T-helper 9 cell (primary cell): ENCODE results near the gene LRP11.
"Not testable (repeated sequence)": the region's sequence is repeated elsewhere in the genome, so short reads cannot be mapped to it uniquely, and the experiment has no call there.

Experiments used
- DNase-seq: peaks from one replicate; pipeline ENCODE4 v3.0.0-alpha.2; 2020
- total RNA-seq, 2 donors: gene quantifications; one replicate each; lab custom pipeline; 2026; lab: John Stamatoyannopoulos, UW

Gene LRP11, protein sequence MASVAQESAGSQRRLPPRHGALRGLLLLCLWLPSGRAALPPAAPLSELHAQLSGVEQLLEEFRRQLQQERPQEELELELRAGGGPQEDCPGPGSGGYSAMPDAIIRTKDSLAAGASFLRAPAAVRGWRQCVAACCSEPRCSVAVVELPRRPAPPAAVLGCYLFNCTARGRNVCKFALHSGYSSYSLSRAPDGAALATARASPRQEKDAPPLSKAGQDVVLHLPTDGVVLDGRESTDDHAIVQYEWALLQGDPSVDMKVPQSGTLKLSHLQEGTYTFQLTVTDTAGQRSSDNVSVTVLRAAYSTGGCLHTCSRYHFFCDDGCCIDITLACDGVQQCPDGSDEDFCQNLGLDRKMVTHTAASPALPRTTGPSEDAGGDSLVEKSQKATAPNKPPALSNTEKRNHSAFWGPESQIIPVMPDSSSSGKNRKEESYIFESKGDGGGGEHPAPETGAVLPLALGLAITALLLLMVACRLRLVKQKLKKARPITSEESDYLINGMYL
- total RNA-seq: 0.63 to 1.4 reads per million in 2 donors

DNA sequence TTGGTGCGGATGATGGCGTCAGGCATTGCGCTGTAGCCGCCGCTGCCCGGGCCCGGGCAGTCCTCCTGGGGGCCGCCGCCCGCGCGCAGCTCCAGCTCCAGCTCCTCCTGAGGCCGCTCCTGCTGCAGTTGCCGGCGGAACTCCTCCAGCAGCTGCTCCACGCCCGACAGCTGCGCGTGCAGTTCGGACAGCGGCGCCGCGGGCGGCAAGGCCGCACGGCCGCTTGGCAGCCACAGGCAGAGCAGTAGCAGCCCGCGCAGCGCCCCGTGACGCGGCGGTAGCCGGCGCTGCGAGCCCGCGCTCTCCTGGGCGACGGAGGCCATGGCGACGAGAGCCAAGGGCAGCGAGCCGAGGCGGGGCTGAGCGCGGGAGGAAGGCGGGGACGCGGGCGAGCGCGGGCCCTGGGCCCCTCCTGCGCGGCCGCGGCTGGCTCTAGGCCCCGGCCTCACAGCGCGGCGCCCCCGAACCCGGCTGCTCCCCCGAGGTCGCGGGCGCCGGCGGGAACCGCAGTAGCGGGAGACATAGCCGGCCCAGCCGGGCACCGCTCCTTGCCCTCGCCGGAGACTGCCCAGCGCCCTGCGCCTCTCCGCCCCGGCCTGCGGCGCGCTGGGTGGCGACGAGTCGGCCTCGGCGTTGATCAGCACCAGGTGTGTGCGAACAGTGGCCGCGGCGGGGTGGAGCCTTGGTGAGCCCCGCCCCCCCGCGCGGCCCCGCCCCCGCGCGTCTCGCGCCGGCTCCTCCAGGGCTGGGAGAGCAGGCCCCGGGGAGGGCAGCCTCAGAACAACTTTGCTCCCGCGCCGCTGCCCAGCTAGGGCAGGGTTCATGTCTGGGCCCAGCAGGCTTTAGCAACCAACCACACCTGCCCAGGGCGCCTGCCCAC, at the start of gene LRP11:
Gene LRP11 (minus strand): TSS at position 662 of the 880 bp plus-strand sequence. CDS start 339 bp downstream, at position 323.
- DNase-seq: peak; percentile 75

DNA sequence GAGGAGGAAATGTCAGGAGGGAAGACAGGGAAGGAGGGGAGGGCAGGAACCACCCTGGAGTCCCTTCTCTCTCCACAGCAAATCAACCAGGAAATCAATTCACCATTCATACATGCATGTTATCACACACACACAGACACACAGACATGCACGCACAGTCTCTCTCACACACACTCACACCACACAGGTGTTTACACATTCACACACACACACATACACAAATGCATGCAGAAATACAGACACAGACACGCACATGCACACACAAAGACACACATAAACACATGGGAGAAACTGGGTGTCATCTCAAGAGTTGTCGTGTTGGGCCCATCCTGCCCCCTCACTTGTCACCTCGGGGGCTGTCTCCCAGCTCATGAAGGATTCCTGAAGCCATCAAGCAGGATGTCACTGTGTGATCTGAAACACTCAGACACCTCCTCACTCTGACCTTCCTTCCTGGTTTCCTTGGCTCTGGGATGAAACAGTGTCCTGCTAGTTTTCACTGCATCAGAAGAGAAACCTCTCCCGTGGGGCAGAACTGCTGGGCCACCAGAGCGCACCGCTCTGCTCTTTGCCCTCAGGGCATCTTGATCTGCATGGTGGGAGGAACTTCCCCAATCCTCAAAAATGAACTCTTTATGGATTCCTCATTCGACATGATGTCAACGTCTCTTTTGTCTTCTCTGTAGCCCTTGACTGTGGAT, 49.5 kb upstream of the LRP11 start:
- no peak for DNase-seq

DNA sequence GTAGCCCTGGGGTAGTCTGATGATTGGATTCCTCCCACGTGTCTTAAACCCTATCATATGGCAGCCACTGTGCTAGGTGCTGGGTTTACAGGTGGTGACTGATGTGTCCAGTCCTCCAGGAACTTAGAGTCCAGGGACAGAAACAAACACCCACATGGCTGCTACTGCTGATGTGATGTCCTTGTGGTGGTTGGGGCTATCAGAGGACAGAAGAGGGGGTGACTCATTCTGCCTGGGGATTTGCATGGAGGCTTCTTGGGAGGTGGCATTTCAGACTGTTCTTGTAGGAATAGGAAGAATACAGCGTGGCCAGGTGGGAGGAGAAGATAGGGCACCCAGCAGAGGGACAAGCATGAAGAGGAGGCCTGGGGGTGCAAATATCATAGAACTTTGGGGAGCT, 48.9 kb upstream of the LRP11 start:
- DNase-seq: no peak

DNA sequence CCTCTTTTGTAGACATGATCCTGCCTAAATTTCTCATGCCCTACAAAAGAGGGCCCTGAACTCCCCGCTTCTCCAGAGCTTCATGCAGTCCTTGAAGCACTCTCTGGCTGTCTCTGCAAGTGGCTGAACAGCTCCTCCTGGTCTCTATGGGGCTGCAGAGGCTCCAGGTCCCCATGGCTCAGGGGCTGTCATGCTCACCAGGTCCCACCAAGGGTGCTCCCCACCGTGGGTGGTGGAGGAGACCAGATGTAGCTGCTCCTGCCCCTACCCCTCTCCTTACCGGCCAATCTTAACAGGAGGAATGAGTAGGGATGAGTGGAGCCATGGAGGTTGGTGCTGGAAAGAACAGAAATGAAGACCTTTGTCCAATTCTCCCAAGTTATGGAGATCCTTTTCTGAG, 48.5 kb upstream of the LRP11 start:
- not testable (repeated sequence) for DNase-seq

DNA sequence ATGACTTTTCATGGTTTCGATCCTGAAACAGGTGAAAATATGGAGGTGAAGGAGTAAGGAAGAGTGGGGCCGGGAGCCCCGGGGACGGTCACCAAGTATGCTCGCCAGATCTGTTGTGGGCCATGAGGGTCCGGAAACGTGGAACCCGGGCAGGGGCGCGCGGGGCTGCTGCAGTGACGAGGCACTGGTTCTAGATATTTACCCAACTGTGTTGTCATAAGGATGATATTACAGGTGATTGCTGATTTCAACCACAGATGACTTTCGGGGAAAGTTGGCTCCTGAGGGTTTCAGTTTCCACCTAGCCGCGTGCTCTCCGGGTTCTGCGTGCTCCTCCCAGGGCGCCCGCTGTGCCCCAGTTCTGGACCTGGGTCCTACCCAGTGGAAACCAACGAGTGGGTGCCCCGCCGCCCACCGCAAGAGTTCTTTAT, 46.6 kb upstream of the LRP11 start:
- no peak for DNase-seq

DNA sequence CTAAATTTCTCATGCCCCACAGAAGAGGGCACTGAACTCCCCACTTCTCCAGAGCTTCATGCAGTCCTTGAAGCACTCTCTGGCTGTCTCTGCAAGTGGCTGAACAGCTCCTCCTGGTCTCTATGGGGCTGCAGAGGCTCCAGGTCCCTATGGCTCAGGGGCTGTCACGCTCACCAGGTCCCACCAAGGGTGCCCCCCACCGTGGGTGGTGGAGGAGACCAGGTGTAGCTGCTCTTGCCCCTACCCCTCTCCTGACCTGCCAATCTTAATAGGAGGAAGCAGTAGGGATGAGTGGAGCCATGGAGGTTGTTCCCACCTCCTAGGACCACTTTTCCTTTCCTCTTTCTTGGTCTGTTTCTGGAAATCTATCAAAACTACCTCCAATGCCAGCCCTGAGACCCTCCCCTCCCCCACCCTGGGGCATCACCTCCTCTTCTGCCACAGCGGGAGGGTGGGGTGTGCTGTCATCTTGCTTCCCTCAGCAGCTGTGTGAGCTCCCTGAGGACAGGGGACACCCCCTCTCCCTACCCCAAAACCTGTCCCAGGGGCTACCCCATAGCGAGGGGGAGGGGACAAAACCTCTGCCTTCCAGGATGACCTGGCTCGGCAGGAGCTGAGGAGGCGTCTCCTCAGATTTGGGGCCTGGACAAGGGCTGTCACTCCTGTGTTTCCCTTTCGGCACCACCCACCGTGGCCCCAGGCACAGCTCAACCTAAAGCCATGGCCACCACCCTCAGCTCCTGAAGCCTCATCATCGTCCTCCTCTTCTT, 45.7 kb upstream of the LRP11 start:
- DNase-seq: no peak

DNA sequence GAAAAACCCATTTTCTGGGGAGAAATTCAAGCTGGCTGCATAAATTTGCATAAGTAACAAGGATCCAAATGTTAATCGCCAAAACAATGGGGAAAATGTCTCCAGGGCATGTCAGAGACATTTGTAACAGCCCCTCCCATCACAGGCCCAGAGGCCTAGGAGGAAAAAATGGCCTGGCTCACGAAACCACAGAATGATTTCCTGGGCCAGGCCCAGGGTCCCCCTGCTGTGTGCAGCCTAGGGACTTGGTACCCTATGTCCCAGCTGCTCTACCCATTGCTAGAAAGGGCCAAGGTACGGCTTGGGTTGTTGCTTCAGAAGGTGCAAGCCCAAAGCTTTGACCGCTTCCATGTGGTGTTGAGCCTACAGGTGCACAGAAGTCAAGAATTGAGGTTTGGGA, 44.3 kb upstream of the LRP11 start:
- DNase-seq: not testable (repeated sequence)

DNA sequence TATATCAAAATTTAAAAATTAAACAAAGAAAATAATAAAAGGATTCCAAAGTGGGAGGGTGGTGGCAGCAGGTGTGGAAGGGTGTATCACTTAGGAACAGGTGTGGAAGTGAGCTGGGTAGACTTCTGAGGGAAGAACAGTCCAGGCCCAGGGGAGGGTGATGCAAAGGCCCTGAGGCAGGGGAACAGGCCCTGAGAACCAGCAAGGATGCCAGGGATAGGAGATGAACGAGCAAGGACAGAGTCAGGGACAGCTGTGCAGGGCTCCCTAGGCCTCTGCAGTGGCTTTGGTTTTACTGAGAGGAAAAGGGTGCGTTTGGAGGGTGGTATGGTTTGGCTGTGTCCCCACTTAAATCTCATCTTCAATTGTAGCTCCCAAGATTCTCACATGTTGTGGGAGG, 43.2 kb upstream of the LRP11 start:
- no peak for DNase-seq

DNA sequence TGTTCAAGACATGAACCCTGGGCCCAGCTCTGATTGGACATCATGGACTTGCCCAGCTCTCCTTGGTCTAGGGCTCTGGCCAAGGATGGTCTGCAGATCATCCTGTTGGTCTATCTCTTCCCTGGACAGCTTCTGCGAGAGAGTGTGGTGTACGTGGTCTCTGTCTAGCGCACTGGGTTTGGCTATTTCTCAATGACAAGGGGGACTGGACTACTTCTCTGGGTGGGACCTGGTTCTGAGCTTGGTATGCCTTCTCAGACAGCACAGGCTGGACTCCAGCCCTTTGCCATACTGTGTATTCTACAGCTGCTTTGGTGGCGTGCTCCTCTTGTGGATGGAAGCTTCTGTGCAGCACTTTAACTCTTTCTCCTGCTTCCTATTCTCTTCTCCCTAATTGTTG, 42.2 kb upstream of the LRP11 start:
- DNase-seq: no peak

DNA sequence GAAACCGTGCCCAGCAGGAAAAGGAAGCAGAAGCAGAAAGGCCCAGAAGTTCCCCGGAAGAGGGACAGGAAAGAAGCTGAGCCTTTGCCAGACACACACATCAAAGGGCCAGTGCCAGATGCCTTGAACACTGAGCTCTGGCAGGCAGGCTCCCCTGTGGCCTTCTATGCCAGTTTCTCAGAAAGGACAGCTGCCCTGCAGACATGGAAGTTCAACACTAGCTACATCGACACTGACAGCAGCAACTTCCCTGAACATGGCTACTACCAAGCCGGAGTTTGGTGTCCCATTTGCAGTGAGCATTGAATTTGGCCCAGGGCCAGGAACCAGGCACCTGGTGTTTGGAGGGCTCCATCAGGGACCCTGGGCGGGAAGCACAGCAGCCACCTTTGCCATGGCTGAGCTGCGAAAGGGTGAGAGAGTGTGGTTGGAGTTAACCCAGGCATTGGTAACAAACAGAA, 41.8 kb upstream of the LRP11 start:
- DNase-seq: no peak

DNA sequence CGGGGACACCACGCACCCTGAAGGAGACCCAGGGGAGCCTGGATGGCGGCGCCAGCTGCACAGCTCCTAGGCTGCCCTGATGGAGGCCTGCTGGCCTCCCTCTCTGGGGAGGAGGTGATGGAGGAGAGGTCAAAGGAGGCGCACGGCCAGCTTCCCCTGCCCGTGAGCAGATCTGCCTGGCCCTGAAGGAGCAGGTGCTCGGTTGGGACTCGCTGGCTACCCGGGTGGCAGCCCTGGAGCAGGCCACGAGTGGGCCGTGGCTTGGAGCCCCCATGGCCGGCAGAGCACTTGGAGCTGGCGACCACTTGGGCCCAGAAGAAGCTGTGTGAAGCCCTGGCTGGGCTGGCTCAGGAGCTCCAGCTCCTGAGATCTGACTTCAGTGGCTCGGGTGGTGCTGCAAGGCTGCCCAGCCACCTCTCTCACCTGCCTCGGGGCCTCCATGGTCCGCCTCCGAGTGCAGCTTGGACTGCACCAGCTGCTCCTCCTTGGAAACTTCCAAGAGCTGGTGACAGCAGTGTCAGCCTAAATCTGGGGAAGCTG, 41.3 kb upstream of the LRP11 start:
- no peak for DNase-seq

DNA sequence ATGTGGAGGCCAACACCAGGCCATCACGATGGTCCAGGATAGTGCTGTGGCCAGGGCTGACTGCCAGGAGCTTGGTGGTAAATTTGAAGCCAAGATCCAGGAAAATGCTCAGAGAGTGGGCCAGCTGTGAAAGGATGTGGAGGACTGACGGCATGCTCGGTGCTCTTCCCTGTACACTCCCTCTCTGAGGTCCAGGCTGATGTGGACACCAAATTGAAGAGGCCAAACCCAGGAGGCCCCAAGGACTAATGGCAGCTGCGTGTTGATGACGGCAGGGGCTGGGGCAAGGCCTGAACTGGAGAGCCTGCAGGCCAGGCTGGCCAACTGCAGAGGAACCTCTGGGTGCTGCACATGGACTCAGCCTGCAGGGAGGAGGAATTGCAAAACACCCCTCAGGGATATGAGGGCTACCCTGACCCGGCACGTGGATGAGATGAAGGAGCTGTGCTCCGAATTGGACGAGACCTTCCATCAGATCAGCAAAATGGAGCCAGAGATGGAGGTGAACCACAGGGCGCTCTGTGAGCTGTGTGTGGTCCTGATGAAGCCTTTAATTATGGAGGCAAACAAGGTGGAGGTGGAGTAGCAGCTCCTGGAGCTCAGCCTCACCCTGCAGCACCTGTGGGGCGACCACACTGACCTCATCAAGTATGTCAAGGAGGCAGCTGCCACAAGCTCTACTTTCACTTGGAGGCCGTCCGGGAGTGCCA, 40.7 kb upstream of the LRP11 start:
- no peak for DNase-seq

DNA sequence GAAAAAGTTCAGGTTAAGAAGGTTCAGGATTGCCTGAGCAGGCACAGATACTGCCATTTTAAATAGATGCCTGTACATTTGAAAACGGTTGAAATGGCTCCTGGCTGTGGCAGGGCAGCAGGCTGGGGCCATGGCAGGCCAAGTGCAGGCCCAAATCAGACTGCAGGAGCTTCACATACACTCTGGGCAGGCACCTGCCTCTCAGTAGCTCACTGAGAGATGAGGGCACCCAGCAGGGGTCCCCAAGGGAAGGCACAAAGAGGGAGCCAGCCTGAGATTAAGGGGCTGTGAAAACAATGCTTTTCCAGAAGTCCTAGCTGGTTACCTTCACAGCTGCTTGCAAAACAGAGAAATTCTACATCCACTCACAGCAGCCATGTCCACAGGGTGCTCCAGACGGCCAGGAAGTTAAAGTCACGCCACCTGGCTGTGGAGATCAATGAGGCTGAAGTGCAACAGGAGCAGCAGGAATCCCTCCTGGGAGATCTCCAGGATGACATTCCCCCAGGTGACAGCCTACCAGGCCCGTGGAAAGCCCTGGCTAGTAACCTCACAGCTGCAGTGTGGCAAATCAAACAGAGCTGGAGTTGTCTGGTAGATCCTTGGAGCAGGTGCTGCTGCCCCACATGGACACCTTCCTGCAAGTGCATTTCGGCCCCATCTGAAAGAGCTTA, 39.9 kb upstream of the LRP11 start:
- no peak for DNase-seq

DNA sequence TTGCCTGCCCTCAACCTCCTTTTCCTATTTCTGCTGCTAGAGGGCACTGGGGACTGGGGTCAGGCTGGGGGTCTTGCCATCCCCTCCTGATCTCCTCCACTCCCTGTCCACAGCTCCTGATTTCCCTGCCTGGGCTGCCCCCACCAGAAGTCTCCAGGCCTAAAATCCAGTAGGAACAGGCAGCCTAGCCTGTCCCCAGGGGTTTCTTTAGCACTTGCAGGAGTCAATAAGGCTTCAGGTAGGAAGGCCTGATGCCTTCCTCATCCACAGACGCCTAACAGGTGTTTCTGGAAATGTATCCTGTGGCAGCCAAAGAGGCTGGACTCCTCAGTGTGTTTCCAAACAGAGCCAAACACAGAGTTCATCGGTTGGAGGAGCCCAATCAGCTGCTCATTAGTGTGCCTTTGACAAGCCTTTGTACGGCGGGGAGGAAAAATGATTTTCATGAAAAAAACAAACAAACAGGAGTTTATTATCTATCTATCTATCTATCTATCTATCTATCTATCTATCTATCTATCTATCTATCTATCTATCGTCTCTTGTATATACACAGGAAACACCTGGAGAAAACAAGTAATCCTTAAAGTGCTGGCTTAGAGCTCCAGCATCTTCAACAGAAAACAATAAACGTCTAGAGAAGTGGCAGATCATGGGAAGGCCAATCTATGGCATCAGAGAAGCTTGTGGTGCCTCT, 37.4 kb upstream of the LRP11 start:
- DNase-seq: no peak

DNA sequence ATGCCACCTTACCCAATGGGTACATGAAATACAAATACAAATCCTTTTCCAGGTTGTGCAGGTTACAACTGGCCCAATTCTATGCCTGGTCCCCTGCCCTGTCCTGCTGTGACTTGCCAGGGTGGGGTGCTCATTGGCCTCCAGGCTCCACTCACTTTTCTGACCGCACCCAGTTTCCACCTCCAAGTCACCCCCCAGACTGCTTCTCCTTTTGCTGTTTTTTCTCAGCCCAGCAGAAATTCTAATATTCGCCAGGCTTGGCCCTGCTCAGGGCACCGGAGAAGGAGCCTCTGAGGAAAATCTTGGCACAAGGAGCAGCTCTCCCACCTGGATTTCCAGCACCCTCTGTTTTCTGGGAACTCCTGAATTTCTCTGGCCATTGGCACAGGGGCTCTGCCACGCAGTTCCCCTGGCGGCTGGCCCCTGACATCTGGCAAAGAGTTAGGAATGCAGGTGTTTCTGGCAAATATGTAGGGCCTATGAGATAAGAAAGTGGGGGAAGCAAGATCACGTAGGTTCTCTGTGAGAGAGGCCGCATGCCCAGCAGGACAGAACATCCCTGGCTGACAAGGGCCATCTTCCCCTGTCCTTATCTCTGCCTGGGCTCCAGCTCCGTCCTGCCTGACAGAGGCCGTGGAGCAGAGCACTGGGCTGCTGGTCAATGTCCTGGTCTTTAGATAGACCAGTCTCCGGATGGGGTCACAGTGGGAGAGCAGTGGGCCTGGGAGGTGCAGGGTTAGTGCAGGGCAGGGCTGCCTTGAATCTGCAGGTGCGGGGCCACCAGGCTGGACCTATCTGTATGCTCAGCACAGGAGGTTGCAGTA, 36.7 kb upstream of the LRP11 start:
- no peak for DNase-seq

DNA sequence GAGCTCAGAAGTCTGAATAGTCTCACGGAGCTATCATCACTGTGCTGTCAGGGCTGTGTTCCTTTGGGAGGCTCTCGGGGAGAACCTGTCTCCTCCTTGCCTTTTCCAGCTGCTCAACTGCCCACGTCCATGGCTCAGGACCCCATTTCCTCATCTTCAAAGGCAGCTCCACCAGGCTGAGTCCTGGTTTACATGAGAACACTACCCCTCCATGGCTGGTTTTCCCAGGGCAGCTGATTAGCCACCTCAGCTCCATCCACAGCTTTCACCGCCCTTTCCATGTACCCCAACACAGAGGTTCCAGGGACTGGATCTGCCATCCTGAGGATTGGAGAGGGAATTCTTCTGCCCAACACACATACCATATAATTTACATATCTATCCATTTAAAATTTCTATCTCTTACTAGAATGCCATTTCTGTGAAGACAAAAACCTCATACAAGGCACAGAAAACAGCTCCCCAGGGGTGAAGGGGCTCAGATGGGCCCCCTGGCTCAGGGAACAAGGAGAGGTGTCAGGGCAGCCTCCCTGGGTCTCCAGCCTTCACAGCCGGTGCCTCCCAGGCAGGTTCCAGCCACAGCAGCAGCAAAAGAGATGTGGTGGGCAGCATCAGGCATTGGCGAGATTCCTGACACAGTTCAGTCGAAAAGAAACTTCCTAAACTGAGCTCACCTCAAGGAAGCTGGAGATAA, 35.9 kb upstream of the LRP11 start:
- no peak for DNase-seq

DNA sequence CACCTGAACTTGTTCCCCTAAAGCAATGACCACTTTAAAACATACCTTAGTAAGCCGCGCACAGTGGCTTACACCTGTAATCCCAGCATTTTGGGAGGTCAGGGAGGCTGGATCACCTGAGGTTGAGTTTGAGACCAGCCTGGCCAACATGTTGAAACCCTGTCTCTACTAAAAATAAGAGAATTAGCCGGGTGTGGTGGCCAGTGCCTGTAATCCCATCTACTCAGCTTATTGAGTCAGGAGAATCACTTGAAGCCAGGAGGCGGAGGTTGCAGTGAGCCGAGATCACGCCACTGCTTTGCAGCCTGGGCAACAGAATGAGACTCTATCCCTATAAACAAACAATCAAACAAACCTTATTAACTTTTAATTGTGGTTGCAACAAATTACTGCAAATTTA, 35.3 kb upstream of the LRP11 start:
- no peak for DNase-seq

DNA sequence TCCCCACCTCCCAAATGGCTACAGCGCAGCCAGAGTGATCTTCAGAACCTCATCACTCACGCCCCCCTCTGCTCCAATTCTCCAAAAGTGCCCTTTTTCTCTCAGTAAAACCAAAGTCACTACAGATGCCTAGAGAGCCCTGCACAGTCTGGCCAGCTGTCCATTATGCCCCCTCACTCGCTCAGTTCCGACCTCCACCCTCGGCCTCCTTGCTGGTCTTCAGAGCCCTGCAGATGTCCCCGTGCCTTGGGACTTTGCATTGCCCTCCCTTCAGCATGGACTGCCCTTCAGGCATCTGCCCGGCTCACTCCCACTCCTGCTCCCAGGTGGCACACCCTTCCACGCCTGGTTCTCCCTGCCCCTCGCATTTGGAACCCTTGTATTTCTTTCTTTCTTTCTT, 34.8 kb upstream of the LRP11 start:
- DNase-seq: no peak
